ENCODE results near the gene ZBTB44. TPM values are rescaled to one million over a fixed set of nuclear protein-coding genes. Genes with fewer than 3 reads are reported as not detected.

Gene ZBTB44
- total RNA-seq, 1 experiment from 2014 or later: 41.2 TPM

DNA sequence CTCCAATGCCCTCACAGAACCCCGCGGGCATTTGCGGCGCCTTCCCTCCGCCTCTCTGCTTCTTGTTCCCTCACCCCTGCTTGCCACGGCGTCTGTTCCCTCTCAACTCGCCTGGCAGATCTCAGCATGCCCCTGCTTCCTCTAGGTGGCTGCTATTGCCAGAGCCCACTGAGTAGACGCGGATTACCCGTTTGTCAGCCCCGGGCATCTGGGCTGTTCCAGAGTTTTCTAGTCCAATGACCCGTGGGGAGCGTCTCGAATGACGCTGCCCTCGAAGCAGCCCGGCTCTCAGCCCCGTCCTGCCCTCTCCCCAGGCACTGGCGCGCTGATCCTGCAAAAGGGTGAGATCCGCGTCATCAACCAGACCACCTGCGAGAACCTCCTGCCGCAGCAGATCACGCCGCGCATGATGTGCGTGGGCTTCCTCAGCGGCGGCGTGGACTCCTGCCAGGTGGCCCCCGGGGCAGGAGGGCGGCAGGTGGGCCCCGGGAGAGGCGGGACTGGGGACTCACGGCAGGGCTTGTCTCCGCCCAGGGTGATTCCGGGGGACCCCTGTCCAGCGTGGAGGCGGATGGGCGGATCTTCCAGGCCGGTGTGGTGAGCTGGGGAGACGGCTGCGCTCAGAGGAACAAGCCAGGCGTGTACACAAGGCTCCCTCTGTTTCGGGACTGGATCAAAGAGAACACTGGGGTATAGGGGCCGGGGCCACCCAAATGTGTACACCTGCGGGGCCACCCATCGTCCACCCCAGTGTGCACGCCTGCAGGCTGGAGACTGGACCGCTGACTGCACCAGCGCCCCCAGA is 105.4 kb downstream of the ZBTB44 start:
- Histone ChIP-seq H4K20me1 (ENCODE audit: insufficient read depth) (no peaks in the 10 kb centered on the region; the same call in none of the 2 replicates), H3K79me2 (ENCODE audit: low read depth) (no peaks in the 10 kb centered on the region), H3K4me3 (no peak overlapping the region), H3K27me3 (ENCODE audit: insufficient read depth, low read depth) (no peaks in the 10 kb centered on the region), H3K4me1 (replicated peaks; ENCODE audit: insufficient read depth) (no peaks in the 10 kb centered on the region), H3K36me3 (ENCODE audit: low read depth) (no peaks in the 10 kb centered on the region; the same call in 1 of the 2 replicates), H3K9me2 (ENCODE audit: insufficient read depth) (no peaks in the 10 kb centered on the region), H2AFZ (no peak overlapping the region), H3K9me3 (ENCODE audit: insufficient read depth, low read depth) (no peaks in the 10 kb centered on the region), H3K4me2 (no peak overlapping the region), H3K27ac (no peak overlapping the region), H3F3A (ENCODE audit: insufficient read depth, low read depth) (peaks cover 7% of the 10 kb centered on the region; the same call in 1 of the 2 replicates)
- TF ChIP-seq, protein P1, sequence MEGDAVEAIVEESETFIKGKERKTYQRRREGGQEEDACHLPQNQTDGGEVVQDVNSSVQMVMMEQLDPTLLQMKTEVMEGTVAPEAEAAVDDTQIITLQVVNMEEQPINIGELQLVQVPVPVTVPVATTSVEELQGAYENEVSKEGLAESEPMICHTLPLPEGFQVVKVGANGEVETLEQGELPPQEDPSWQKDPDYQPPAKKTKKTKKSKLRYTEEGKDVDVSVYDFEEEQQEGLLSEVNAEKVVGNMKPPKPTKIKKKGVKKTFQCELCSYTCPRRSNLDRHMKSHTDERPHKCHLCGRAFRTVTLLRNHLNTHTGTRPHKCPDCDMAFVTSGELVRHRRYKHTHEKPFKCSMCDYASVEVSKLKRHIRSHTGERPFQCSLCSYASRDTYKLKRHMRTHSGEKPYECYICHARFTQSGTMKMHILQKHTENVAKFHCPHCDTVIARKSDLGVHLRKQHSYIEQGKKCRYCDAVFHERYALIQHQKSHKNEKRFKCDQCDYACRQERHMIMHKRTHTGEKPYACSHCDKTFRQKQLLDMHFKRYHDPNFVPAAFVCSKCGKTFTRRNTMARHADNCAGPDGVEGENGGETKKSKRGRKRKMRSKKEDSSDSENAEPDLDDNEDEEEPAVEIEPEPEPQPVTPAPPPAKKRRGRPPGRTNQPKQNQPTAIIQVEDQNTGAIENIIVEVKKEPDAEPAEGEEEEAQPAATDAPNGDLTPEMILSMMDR (conservative IDR thresholded peaks at IDR 0.05): no peak
- intact Hi-C loops (cut with micrococcal nuclease; ENCODE audit: unreplicated experiment): no loop called here
- ChIA-PET CTCF (no interaction called here), POLR2A (ENCODE audit: unreplicated experiment) (no interaction called here)
- BruUV-seq (replicated peaks): no TSS peak
- DNase-seq: no peak

DNA sequence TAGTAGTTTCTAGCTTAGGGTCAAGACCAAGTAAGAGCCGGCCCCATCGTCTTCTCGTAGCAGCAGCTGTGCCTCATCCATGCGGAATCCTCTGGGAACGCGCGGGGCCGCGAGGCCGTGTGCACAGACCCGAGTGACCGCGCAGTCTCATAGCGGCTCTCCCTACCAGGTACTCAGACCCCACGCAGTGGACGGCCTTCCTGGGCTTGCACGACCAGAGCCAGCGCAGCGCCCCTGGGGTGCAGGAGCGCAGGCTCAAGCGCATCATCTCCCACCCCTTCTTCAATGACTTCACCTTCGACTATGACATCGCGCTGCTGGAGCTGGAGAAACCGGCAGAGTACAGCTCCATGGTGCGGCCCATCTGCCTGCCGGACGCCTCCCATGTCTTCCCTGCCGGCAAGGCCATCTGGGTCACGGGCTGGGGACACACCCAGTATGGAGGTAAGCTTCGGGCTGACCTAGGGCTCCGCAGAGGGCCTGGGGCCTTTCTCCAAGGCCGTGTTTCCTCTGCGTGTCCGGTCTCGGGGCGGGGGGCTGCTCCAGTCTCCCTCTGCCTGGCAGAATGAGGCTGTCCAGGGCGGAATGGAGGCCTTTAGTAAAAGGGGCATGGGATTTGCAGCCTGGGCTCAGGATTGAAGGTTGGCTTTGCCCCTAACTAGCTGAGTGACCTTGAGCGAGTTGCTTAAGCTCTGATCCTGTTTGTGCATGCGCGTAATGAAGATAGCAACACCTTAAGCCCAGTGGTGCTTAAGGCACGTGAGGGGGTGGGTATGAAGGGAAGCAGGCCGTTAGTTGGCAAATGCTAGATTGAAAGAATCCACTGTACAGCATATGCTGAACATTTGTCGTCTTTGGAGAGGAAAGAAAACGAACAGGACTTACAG is 106.2 kb downstream of the ZBTB44 start:
- Histone ChIP-seq H3K4me1 (replicated peaks; ENCODE audit: insufficient read depth) (no peaks in the 10 kb centered on the region), H3K4me3 (no peak overlapping the region), H3F3A (ENCODE audit: insufficient read depth, low read depth) (peaks cover 7% of the 10 kb centered on the region; the same call in 1 of the 2 replicates), H3K27me3 (ENCODE audit: insufficient read depth, low read depth) (no peaks in the 10 kb centered on the region), H4K20me1 (ENCODE audit: insufficient read depth) (no peaks in the 10 kb centered on the region; the same call in none of the 2 replicates), H3K9me3 (ENCODE audit: insufficient read depth, low read depth) (no peaks in the 10 kb centered on the region), H3K36me3 (ENCODE audit: low read depth) (no peaks in the 10 kb centered on the region; the same call in 1 of the 2 replicates), H3K79me2 (ENCODE audit: low read depth) (no peaks in the 10 kb centered on the region), H3K9me2 (ENCODE audit: insufficient read depth) (no peaks in the 10 kb centered on the region), H2AFZ (no peak overlapping the region), H3K4me2 (no peak overlapping the region), H3K27ac (no peak overlapping the region)
- ChIA-PET POLR2A (ENCODE audit: unreplicated experiment) (no interaction called here), CTCF (no interaction called here)
- no TSS peak for BruUV-seq (replicated peaks)
- no peak for DNase-seq
- TF ChIP-seq, protein P1 (conservative IDR thresholded peaks at IDR 0.05): no peak
- TF ChIP-seq EZH2 (IDR thresholded peaks at IDR 0.05; ENCODE audit: low read depth): no peak
- intact Hi-C loops (cut with micrococcal nuclease; ENCODE audit: unreplicated experiment): no loop called here

DNA sequence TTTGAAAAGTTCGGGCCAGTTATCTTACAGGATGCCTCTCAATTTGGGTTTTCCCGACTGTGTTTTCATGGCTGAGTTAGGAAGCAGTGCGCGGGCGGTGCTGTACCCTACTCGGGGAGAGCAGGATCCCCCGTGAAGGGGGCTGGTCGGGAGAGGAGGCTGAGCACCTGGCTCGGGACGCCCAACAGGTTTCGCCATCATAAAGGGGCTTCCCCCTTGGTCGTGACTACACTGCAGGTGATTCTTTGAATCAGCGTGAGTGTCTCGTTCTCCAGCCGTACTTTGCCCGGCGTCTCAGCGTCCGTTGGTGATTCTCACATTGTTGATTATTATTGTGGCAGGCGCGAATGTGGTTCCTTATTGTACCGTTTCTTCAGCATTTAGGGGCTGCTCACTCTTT is 108.6 kb downstream of the ZBTB44 start:
- TF ChIP-seq, protein P1 (conservative IDR thresholded peaks at IDR 0.05): no peak
- TF ChIP-seq EZH2 (IDR thresholded peaks at IDR 0.05; ENCODE audit: low read depth): no peak
- H2AFZ ChIP-seq: no peak overlapping the region
- DNase-seq: no peak
- CTCF ChIA-PET: interaction anchor here (0.6 kb wide), 1 partner anchor 255 kb away, joined by 11 read pairs; no protein-coding TSS in a partner anchor
- H3K79me2 ChIP-seq (ENCODE audit: low read depth): no peaks in the 10 kb centered on the region
- no peak overlapping the region for H3K4me3 ChIP-seq
- no peaks in the 10 kb centered on the region for H3K9me3 ChIP-seq (ENCODE audit: insufficient read depth, low read depth)
- no peaks in the 10 kb centered on the region for H3K9me2 ChIP-seq (ENCODE audit: insufficient read depth)
- H3K4me2 ChIP-seq: no peak overlapping the region
- H3K36me3 ChIP-seq (ENCODE audit: low read depth): no peaks in the 10 kb centered on the region; the same call in 1 of the 2 replicates
- no TSS peak for BruUV-seq (replicated peaks)
- POLR2A ChIA-PET (ENCODE audit: unreplicated experiment): no interaction called here
- no peaks in the 10 kb centered on the region; the same call in 1 of the 2 replicates for H3F3A ChIP-seq (ENCODE audit: insufficient read depth, low read depth)
- H3K27me3 ChIP-seq (ENCODE audit: insufficient read depth, low read depth): no peaks in the 10 kb centered on the region
- H3K27ac ChIP-seq: no peak overlapping the region
- intact Hi-C loops (cut with micrococcal nuclease; ENCODE audit: unreplicated experiment): no loop called here
- H3K4me1 ChIP-seq (replicated peaks; ENCODE audit: insufficient read depth): no peaks in the 10 kb centered on the region
- no peaks in the 10 kb centered on the region; the same call in 1 of the 2 replicates for H4K20me1 ChIP-seq (ENCODE audit: insufficient read depth)

Measured in PC-9 (cell line).